ENCODE measurements around the gene KISS1. TPM values are rescaled to one million over a fixed set of nuclear protein-coding genes. Genes with fewer than 3 reads are reported as not detected.

Gene KISS1
- total RNA-seq, 4 donors from 2014 or later, result not detected

- WGBS, 2 donors, result 89 to 93% methylated on average over 3 of the region's 3 CpGs
- no peaks in the 10 kb centered on the region for H3K36me3 ChIP-seq
- H3K9me3 ChIP-seq, result no peaks in the 10 kb centered on the region
- TF ChIP-seq, protein P1, sequence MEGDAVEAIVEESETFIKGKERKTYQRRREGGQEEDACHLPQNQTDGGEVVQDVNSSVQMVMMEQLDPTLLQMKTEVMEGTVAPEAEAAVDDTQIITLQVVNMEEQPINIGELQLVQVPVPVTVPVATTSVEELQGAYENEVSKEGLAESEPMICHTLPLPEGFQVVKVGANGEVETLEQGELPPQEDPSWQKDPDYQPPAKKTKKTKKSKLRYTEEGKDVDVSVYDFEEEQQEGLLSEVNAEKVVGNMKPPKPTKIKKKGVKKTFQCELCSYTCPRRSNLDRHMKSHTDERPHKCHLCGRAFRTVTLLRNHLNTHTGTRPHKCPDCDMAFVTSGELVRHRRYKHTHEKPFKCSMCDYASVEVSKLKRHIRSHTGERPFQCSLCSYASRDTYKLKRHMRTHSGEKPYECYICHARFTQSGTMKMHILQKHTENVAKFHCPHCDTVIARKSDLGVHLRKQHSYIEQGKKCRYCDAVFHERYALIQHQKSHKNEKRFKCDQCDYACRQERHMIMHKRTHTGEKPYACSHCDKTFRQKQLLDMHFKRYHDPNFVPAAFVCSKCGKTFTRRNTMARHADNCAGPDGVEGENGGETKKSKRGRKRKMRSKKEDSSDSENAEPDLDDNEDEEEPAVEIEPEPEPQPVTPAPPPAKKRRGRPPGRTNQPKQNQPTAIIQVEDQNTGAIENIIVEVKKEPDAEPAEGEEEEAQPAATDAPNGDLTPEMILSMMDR (IDR thresholded peaks at IDR 0.05), result no peak
- TF ChIP-seq POLR2A (IDR thresholded peaks at IDR 0.05), result no peak
- H3K27ac ChIP-seq, result no peak overlapping the region
- H3K4me3 ChIP-seq (replicated peaks in 1 of 3), result no peak overlapping the region
- H3K4me1 ChIP-seq, result no peaks in the 10 kb centered on the region
- intact Hi-C loops (cut with DNase I), result no loop called here
- no peak for DNase-seq
- H3K27me3 ChIP-seq, result no peaks in the 10 kb centered on the region
Measured at GRCh38 chr1:204170494-204171155, 25.7 kb downstream of the KISS1 start.

GRCh38 chr1:204169858-204170257, 26.4 kb downstream of the KISS1 start:
- WGBS, 2 donors, result 83 to 92% methylated on average over 4 of the region's 4 CpGs
- Histone ChIP-seq H3K4me1 (no peaks in the 10 kb centered on the region), H3K4me3 (replicated peaks in 1 of 3) (no peak overlapping the region), H3K9me3 (no peaks in the 10 kb centered on the region), H3K27ac (no peak overlapping the region), H3K27me3 (no peaks in the 10 kb centered on the region), H3K36me3 (no peaks in the 10 kb centered on the region)
- intact Hi-C loops (cut with DNase I), result no loop called here
- TF ChIP-seq, protein P1 (IDR thresholded peaks at IDR 0.05), result no peak
- TF ChIP-seq POLR2A (IDR thresholded peaks at IDR 0.05), result no peak
- DNase-seq, result no peak

- no peak overlapping the region for H3K4me3 ChIP-seq (replicated peaks in 1 of 3)
- H3K27ac ChIP-seq, result no peak overlapping the region
- WGBS, 2 donors, result 80 to 94% methylated on average over 5 of the region's 5 CpGs
- intact Hi-C loops (cut with DNase I), result no loop called here
- no peaks in the 10 kb centered on the region for H3K27me3 ChIP-seq
- no peaks in the 10 kb centered on the region for H3K4me1 ChIP-seq
- DNase-seq, result no peak
- no peaks in the 10 kb centered on the region for H3K9me3 ChIP-seq
- no peak for TF ChIP-seq POLR2A (IDR thresholded peaks at IDR 0.05)
- TF ChIP-seq, protein P1 (IDR thresholded peaks at IDR 0.05), result no peak
- no peaks in the 10 kb centered on the region for H3K36me3 ChIP-seq
Measured at GRCh38 chr1:204167730-204168129, 28.6 kb downstream of the KISS1 start.

DNA sequence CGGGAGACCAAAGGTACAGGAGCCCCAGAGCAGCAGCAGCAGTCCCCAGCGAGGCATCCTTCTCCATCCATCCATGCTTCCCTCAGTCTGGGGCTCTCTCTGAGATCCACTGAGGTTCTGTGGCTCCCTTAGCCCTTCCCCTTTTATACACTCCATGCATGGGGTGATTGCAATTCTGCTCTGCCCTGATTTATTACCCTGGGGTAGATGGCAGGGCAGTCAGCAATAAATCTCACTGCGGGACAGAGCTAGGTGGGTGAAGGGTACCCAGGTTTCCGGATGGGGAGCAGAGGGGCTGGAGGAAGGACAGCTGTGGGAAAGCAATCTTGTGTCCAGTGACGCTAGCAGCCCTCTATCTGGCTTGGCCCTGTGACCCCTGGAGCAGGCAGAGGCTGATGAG, 30.1 kb downstream of the KISS1 start, which contains the start of gene REN:
Gene REN (minus strand): TSS at position 119 of the 400 bp plus-strand sequence. CDS start 44 bp downstream, at position 75.
- intact Hi-C loops (cut with DNase I), result no loop called here
- Histone ChIP-seq H3K4me1 (no peaks in the 10 kb centered on the region), H3K4me3 (replicated peaks in 1 of 3) (no peak within 1 kb of the TSS), H3K27ac (no peak within 1 kb of the TSS), H3K9me3 (no peaks in the 10 kb centered on the region), H3K27me3 (no peaks in the 10 kb centered on the region), H3K36me3 (no peaks in the 10 kb centered on the region)
- no peak for TF ChIP-seq POLR2A (IDR thresholded peaks at IDR 0.05)
- TF ChIP-seq, protein P1 (IDR thresholded peaks at IDR 0.05), result no peak
- WGBS, 2 donors, result 71 to 77% methylated on average over 4 to 5 of the region's 5 CpGs
- no peak for DNase-seq

DNA sequence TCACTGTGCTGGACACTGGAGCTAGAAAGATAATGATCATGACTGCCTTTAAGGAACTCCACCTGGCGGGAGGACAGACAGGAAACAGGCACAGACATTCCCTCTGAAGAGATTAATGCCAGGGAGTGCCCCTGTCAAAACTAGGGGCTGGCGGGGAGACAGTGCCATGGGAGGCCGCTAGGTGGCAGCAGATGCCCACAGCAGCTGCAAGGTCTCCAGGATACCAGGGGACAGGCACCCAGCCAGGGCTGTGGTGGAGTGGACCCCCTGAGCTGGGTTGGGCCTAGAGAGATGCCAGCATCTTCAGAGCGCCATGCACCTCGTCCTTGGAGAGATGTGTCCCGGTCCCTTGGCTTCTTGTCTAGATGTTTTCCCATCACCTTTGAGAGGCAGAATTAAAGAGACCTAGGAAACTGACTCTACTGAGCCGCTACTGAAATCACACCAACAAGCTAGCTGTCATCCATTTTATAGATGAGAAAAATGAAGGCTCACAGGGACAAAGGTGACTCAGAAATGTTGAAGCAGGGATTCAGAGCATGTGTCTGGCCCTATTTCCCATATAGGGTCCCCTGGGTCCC, 33.7 kb downstream of the KISS1 start:
- Histone ChIP-seq H3K4me3 (replicated peaks in 1 of 3) (no peak overlapping the region), H3K4me1 (no peaks in the 10 kb centered on the region), H3K36me3 (no peaks in the 10 kb centered on the region), H3K27me3 (no peaks in the 10 kb centered on the region), H3K27ac (no peak overlapping the region), H3K9me3 (no peaks in the 10 kb centered on the region)
- TF ChIP-seq, protein P1 (IDR thresholded peaks at IDR 0.05), result peak; percentile 96 to 99 (median 98)
- TF ChIP-seq POLR2A (IDR thresholded peaks at IDR 0.05), result no peak
- 19 to 23% methylated on average over 4 to 5 of the region's 7 CpGs for WGBS, 2 donors
- peak; percentile 85 to 87 for DNase-seq
- intact Hi-C loops (cut with DNase I), result no loop called here
